GM12872 (cell line): Measurements from ENCODE around the gene KRTAP6-3.

Source experiments
- TF ChIP-seq, protein P1 (sequence below): IDR thresholded peaks from 3 replicates; pipeline ENCODE4 v1.5.1; 2011; ENCODE audit warnings: low read depth, mild to moderate bottlenecking, low read length, moderate library complexity; ENCODE audit not compliant: insufficient read depth

KRTAP6-3 gene, protein sequence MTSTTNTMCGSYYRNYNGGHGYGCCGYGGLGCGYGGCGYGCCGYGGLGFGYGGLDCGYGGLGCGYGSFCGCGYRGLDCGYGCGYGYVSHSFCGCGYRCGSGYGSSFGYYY

DNA sequence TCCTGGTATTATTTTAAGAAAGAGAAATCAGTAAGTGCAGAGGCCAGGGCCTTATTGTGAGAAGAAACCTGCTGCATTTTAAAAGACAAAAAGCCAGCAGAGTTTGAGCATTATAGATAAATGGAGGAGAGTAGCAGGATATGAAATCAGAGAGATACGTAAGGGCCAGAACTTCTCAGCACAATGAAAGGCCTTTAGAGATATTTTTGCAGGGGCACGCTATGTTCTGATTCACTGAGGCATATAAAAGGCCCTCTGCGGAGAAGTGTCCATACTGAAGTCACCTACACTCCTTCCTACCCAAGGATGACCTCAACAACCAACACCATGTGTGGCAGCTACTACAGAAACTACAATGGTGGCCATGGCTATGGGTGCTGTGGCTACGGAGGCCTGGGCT is at the start of gene KRTAP6-3:
TSS of gene KRTAP6-3 (plus strand) at position 301 of the 400 bp plus-strand sequence. CDS start at position 307, 6 bp downstream.
- TF ChIP-seq, protein P1, sequence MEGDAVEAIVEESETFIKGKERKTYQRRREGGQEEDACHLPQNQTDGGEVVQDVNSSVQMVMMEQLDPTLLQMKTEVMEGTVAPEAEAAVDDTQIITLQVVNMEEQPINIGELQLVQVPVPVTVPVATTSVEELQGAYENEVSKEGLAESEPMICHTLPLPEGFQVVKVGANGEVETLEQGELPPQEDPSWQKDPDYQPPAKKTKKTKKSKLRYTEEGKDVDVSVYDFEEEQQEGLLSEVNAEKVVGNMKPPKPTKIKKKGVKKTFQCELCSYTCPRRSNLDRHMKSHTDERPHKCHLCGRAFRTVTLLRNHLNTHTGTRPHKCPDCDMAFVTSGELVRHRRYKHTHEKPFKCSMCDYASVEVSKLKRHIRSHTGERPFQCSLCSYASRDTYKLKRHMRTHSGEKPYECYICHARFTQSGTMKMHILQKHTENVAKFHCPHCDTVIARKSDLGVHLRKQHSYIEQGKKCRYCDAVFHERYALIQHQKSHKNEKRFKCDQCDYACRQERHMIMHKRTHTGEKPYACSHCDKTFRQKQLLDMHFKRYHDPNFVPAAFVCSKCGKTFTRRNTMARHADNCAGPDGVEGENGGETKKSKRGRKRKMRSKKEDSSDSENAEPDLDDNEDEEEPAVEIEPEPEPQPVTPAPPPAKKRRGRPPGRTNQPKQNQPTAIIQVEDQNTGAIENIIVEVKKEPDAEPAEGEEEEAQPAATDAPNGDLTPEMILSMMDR: no peak

DNA sequence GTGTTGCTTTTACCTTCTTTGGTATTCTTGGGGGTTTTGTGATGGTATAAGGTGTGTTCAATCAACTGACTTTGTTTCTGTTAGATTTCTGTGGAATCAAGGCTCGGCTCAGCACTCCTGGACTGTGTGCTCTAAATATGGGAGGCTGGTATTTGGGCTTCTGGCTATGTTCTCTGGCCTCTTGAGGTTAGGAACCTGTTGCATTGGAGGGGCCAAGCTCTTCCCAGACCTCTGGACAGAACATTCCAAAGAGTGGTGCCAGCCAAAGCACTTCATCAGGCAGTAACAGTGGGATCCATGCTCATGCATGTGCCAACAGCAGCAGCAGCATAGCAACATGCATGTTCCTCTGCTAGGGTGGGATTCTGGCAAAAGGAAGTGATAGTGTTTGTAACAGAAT is 39.5 kb upstream of the KRTAP6-3 start:
- TF ChIP-seq, protein P1: no peak

DNA sequence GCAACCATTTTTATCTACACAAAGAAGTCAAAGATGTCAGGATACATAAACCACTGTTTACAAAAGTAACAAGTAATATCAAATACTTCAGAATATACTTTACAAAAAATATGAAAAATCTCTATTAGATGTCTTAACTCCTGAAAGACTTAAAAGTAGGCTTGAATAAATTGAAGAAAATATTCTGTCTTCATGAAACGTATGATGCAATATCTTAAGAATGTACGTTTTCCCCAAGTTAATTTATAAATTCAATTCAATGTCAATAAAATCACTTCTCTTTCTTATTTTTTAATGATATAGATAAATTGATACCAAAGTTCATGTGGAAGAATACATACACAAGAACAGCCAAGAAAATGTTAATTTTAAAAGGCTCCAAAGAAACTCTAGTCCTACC is 37.1 kb upstream of the KRTAP6-3 start:
- TF ChIP-seq, protein P1: no peak

DNA sequence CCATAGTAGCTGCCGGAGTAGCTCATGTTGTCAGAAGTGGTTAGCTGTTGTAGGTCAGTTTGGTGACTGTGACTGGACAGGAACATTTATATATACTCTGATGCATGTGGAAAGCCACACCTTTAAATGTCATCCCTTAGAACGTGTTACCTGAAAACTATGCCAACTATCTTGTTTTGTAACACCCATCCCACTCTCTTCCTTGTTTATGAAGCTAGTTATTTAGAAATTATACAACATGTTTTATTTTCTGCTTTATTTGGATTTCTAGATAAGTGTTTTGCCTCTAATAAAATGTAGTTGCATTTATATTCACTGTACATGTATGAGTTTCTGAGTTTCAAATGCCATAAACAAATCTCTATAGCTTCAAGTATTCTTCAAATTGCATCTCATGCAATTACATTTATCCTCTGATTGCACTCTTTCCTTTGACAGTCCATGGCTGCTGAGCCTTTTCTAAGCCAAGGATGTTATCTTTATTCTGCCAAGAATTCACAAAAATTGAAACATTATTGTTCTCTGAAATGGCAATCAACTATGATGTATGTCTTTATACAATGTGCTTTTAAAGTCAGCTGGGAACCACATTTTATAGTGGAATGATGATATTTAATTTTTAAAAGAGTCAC is 30.9 kb upstream of the KRTAP6-3 start, which contains the start of gene KRTAP19-7:
TSS of gene KRTAP19-7 (minus strand) at position 51 of the 632 bp plus-strand sequence. CDS start at position 26, 25 bp downstream.
- TF ChIP-seq, protein P1: no peak

DNA sequence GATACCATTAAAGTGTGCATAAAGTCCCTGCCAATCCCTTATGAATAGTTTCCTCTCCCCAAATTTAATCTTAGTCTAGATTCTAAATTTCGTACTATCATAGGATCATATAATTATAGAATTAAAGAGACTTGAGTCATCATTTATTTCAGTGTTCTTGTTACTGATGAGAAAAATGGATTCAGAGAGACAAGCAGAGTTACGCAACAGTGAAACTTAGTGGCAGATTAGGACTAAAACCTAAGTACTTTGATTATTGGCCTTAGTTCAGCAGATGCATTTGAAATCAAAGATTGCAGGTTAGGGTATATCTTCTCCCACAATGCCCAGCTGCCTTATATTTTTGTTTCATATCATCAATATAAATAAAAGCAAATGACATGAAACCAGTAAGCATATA is 30.3 kb upstream of the KRTAP6-3 start:
- TF ChIP-seq, protein P1: no peak

DNA sequence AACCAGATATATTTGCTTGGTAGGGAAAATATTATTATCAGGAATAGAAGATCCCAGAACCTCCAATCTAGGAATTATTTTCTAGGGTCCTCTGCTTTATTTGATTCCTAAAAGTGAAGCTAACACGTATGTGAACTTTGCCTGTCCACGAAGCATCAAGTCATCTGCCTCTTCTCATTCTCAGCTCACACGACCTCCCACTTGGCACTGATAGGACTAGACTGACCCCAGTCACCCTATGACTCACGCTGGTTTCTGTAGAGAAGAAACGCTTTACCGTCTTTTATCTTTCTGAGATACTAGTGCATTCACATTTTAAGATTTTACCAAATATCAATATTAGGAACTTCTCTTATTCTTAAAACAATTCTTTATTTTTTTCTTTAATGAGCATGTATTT is 29.2 kb upstream of the KRTAP6-3 start:
- TF ChIP-seq, protein P1: no peak

DNA sequence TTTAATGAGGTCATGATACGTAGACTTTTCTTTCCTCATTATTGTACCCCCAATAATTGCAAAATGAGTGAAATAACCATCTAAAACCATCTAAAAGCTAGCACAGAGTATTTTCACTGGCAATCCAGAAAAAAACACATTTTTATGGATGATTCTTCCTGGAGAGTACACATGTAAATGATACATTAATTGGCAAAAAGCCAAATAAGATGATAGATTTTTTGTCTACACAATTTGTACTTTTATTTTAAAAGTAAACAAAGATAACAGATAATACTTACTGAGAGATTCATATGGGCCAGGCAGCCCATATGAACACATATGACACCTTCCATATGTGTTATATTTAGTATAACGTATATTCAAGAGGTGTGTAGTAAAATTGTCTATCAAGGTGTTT is 28.6 kb upstream of the KRTAP6-3 start:
- TF ChIP-seq, protein P1: no peak
